Stimulated activated CD8-positive, alpha-beta memory T cell treated with anti-CD3 and anti-CD28 coated beads, Interleukin-12 subunit alpha, Interleukin-12 subunit beta, amount 100 ng/mL, for 1 hour (primary cell): Measurements from ENCODE around the gene THAP9.
"Not testable (repeated sequence)": the region's sequence is repeated elsewhere in the genome, so short reads cannot be mapped to it uniquely, and the experiment has no call there.

Experiments
- DNase-seq: peaks from one replicate; pipeline ENCODE4 v3.0.0-alpha.2; 2020; ENCODE audit warnings: low read depth

Gene THAP9, protein sequence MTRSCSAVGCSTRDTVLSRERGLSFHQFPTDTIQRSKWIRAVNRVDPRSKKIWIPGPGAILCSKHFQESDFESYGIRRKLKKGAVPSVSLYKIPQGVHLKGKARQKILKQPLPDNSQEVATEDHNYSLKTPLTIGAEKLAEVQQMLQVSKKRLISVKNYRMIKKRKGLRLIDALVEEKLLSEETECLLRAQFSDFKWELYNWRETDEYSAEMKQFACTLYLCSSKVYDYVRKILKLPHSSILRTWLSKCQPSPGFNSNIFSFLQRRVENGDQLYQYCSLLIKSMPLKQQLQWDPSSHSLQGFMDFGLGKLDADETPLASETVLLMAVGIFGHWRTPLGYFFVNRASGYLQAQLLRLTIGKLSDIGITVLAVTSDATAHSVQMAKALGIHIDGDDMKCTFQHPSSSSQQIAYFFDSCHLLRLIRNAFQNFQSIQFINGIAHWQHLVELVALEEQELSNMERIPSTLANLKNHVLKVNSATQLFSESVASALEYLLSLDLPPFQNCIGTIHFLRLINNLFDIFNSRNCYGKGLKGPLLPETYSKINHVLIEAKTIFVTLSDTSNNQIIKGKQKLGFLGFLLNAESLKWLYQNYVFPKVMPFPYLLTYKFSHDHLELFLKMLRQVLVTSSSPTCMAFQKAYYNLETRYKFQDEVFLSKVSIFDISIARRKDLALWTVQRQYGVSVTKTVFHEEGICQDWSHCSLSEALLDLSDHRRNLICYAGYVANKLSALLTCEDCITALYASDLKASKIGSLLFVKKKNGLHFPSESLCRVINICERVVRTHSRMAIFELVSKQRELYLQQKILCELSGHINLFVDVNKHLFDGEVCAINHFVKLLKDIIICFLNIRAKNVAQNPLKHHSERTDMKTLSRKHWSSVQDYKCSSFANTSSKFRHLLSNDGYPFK

GRCh38 chr4:82900411-82901182 is at the start of gene THAP9:
Gene THAP9, plus strand, starts transcription at chr4:82900735. Its CDS starts 68 bp downstream, at chr4:82900803.
- peak; percentile 97 for DNase-seq

DNA sequence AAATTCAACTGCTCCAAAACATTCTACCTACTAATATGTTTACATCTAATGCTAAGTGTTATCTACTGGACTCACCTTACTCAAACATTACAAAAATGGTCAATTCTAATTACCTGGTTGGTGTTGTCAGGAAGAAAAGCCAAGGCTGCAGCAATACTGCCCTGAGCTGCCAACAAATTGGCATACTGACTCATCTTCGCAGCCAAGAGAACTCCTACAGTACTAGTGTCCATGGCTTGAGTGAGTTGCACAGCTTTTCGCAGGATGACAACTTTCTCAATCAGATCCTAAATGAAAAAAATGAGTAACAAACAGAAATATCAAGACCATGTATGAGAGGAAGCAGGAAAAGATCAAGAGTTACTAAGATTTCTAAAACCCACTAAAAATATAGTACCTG is 49.2 kb upstream of the THAP9 start:
- DNase-seq: no peak

- no peak for DNase-seq
These were observed 48.4 kb upstream of the THAP9 start for GRCh38 chr4:82851885-82852750.

- DNase-seq: no peak
These were observed 47.7 kb upstream of the THAP9 start for GRCh38 chr4:82852751-82853285.

GRCh38 chr4:82860487-82860886 is 40.0 kb upstream of the THAP9 start:
- not testable (repeated sequence) for DNase-seq

DNA sequence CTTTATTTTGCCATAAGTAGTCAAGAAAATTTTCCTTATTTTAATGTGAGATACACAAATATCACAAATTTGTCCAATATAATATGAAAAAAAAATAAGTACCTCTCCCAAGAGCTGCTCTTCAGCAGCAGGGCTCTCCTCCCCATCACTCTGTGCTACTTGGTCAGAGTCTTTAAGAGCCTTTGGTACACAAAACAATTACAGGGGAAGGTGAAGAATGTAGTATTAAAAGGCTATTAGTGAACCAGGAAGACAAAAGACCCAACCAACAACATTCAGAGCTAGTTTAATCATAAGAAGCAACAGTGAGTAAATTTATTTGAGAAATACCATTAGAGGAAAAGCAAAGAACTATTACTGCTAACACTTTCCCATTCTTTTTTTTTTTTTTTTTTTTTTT is 39.0 kb upstream of the THAP9 start:
- DNase-seq: no peak

GRCh38 chr4:82864336-82864979 is 36.1 kb upstream of the THAP9 start:
- no peak for DNase-seq

GRCh38 chr4:82865592-82865991 is 34.9 kb upstream of the THAP9 start:
- no peak for DNase-seq

- DNase-seq: not testable (repeated sequence)
These were observed 34.5 kb upstream of the THAP9 start for GRCh38 chr4:82866033-82866432.

GRCh38 chr4:82866706-82867385 is 33.7 kb upstream of the THAP9 start:
- DNase-seq: no peak

- no peak for DNase-seq
These were observed 32.0 kb upstream of the THAP9 start for GRCh38 chr4:82868572-82868971.

DNA sequence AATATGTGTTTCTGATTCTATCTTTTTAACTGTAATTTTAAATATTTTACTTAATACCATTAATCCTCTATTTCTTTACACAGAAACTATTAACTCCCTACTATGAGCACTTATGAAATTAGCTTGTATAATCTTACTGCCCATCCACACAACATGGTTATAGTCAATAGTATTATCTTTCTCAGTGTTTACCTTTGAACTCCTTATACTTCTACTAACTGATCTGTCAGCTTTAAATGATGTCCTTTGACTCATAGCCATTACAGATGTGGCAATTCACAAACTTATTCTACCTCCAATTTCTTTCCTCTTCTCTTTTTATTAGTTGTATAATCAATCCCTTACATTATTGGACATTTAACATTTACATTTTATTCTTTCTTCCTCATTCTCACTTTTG is 15.1 kb upstream of the THAP9 start:
- DNase-seq: no peak

DNA sequence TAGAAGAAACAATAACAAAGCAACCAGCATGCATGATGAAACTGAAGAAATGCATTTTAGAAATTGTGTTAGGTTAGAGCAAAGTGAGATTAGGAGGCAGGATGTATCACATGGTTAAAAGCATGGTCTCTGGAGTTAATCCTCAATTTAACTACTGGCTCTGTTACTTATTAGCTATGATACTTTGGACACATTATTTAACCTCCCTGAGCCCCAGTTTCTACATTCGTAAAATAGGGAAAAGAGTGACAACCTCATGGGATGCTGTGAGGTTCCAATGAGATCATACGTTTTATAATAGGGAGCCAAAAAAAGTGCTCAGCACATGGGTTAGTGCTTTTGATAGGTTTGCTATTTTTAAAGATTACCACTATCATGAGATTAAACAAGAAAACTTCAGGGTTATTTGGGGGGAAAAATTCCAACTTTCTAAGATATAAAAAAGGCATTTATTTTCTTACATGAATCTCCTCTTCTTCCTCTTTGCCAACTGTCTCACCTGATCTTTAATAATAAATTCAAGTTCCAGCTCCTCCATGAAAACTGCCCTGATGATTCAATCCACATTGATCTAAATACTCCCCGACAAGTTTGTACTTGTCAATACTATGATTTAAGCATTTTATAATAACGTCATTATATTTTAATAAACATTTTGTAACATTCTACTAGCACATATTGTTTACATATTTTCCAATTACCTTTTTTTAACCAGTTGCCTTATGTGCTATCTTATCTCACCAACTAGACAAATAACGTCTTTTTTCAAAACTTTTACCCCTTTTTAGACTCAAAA is 14.2 kb upstream of the THAP9 start:
- no peak for DNase-seq

DNA sequence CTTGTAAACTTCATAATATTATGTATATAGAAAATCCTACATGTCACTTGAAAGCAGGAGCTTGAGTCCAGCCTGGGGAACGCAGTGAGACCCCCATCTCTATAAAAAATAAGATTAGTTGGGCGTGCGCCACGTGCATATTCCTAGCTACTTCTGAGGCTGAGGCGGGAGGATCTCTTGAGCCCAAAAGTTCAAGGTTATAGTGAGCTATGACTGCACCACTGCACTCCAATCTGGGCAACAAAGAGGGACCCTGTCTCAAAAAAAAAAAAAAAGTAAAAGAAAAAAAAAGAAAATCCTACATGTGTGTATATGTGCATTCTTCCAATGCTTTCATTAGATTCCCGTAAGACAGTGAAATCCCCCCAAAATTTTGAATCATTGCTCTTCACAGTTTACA is 11.2 kb upstream of the THAP9 start:
- DNase-seq: no peak

GRCh38 chr4:82890528-82890900 is 10.0 kb upstream of the THAP9 start:
- no peak for DNase-seq

DNA sequence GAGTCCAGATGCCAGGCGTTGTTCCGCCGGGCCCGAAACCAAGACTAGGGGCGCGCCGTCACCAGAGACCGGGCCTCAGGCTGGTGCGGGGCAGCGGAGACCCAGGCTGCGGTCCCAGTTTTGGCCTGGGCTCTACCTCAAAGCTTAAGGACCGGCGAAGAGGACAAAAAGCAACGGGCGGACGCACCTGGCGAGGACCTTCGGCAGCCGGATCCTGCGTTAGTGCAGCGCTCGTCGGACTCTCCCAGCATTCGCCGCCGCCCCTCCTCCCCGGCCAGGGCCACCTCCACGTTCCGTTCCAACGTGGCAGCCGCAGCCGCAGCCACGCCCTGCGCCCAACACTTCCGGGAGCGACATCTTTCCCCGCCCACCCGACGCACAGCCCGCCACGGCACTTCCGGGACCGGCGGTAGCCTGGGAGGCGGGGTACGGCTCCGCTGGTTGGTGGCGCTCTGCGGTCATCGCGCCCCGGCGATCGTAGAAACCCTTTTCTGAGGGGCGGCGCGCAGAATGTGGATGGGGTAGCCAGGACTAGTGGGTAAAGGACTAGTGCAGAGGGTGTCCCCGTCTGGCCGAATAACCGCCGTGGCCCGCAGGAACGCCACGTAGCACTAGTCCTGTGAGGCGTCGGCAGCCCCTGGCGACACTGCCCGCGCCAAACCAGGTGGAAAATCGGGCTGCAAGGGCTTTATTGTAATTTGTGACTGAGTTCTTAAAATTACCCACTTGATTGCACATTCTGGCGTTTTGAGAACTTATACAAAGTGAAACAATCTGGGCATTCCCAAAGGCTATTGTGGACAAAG is 9.4 kb upstream of the THAP9 start, which contains the start of gene SEC31A:
SEC31A (minus strand) TSS at position 253 of the 806 bp plus-strand sequence. CDS start 9,217 bp downstream, outside the sequence.
- DNase-seq: peak; percentile 94

- no peak for DNase-seq
These were observed 8.6 kb upstream of the THAP9 start for GRCh38 chr4:82891707-82892466.
